ENCODE results near the gene CENPM. TPM values are rescaled to one million over a fixed set of nuclear protein-coding genes. Genes with fewer than 3 reads are reported as not detected.
A peak's percentile ranks its signal among the peaks of the same experiment; 100 is the strongest.

CENPM gene
- total RNA-seq, 1 experiment from 2014 or later = 77.5 TPM

DNA sequence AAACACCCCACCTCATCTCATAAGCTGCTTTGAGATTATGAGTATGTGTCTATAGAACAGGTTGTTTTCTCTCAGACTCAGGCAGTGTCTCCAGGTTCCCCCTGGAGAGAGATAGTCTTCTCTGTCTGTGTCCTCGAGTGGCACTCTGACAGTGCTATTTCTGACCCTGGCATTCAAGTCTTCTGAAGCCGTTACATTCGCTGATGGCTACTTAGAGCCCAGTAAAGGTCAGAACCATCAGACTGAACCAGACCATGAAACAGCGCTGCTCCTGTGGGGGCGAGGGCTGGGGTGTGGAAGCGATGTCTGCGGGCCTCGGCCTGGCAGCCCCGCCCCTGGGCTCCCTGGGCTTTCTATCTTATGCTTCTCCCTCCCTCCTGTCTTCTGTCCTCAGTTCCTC is 55.5 kb downstream of the CENPM start:
- BruUV-seq (replicated peaks) = no TSS peak
- no peaks in the 10 kb centered on the region for H3K4me1 ChIP-seq (ENCODE audit: insufficient read depth, low read length)
- no peak overlapping the region for H3K27ac ChIP-seq (ENCODE audit: low read length)
- H3K9ac ChIP-seq (ENCODE audit: low read length) = no peak overlapping the region
- no peaks in the 10 kb centered on the region for H3K9me2 ChIP-seq (replicated peaks; ENCODE audit: low read length)
- no peaks in the 10 kb centered on the region for H3F3A ChIP-seq (ENCODE audit: low read length, unreplicated experiment)
- ChIA-PET POLR2A (ENCODE audit: unreplicated experiment) (no interaction called here), CTCF (no interaction called here)
- DNase-seq (no peak), ATAC-seq (no peak)
- TF ChIP-seq EZH2 (IDR thresholded peaks at IDR 0.05; ENCODE audit: low read length, unreplicated experiment) = no peak
- TF ChIP-seq, protein P1, sequence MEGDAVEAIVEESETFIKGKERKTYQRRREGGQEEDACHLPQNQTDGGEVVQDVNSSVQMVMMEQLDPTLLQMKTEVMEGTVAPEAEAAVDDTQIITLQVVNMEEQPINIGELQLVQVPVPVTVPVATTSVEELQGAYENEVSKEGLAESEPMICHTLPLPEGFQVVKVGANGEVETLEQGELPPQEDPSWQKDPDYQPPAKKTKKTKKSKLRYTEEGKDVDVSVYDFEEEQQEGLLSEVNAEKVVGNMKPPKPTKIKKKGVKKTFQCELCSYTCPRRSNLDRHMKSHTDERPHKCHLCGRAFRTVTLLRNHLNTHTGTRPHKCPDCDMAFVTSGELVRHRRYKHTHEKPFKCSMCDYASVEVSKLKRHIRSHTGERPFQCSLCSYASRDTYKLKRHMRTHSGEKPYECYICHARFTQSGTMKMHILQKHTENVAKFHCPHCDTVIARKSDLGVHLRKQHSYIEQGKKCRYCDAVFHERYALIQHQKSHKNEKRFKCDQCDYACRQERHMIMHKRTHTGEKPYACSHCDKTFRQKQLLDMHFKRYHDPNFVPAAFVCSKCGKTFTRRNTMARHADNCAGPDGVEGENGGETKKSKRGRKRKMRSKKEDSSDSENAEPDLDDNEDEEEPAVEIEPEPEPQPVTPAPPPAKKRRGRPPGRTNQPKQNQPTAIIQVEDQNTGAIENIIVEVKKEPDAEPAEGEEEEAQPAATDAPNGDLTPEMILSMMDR (conservative IDR thresholded peaks at IDR 0.05; ENCODE audit: low read depth, low read length) = no peak
- TF ChIP-seq EZH2phosphoT487 (IDR thresholded peaks at IDR 0.05; ENCODE audit: borderline replicate concordance, low read length) = no peak
- H3K9me3 ChIP-seq (ENCODE audit: low read length) = no peaks in the 10 kb centered on the region
- no peak overlapping the region for H3K4me2 ChIP-seq (ENCODE audit: low read length)
- no peaks in the 10 kb centered on the region for H4K20me1 ChIP-seq (ENCODE audit: low read length)
- H3K36me3 ChIP-seq (ENCODE audit: low read depth, low read length) = peaks cover 14% of the 10 kb centered on the region
- intact Hi-C loops (cut with micrococcal nuclease) = no loop called here
- H3K79me2 ChIP-seq (ENCODE audit: low read length) = no peaks in the 10 kb centered on the region
- no peaks in the 10 kb centered on the region for H3K27me3 ChIP-seq (ENCODE audit: low read length)
- no peak overlapping the region for H2AFZ ChIP-seq (ENCODE audit: low read length)
- no peak overlapping the region for H3K4me3 ChIP-seq (ENCODE audit: low read length)

Small RNA genes lying within 50 kb of the gene (microRNA-seq; reads per million reads assigned to microRNA genes)
- 38.1 reads per million, percentile 54 among the genes with 10 or more reads in this experiment for gene MIR33A (ENCODE audit: unreplicated experiment)

Other genes starting within 250 kb of the CENPM start
- gene MEI1, start 247.6 kb downstream of the CENPM start, total RNA-seq (2014; rRNA removed) = 1.4 TPM in 1 of 2 replicates, not detected in the other
- 7.9 and 17.6 TPM in 2 replicates for gene CCDC134, start 146.5 kb downstream of the CENPM start, total RNA-seq (2014; rRNA removed)
- 38.7 and 40.0 TPM in 2 replicates for gene SREBF2, start 114.0 kb downstream of the CENPM start, total RNA-seq (2014; rRNA removed)
- not detected in 2 replicates for gene SHISA8, start 32.1 kb downstream of the CENPM start, total RNA-seq (2014; rRNA removed)
- 0.58 and 0.66 TPM in 2 replicates for gene TNFRSF13C, start 20.3 kb downstream of the CENPM start, total RNA-seq (2014; rRNA removed)
- gene SEPTIN3, start 22.3 kb upstream of the CENPM start, total RNA-seq (2014; rRNA removed) = 1.2 and 3.6 TPM in 2 replicates
- gene WBP2NL, start 51.6 kb upstream of the CENPM start, total RNA-seq (2014; rRNA removed) = 0.33 TPM in 1 of 2 replicates, not detected in the other
- gene NAGA, start 123.7 kb upstream of the CENPM start, total RNA-seq (2014; rRNA removed) = 25.1 and 27.2 TPM in 2 replicates
- gene PHETA2, start 127.1 kb upstream of the CENPM start, total RNA-seq (2014; rRNA removed) = 0.04 TPM in 1 of 2 replicates, not detected in the other
- gene SMDT1, start 132.5 kb upstream of the CENPM start, total RNA-seq (2014; rRNA removed) = 17.5 and 18.3 TPM in 2 replicates
- 91.5 and 118 TPM in 2 replicates for gene NDUFA6, start 143.6 kb upstream of the CENPM start, total RNA-seq (2014; rRNA removed)
- 0.52 and 0.55 TPM in 2 replicates for gene CYP2D6, start 183.7 kb upstream of the CENPM start, total RNA-seq (2014; rRNA removed)

Measured in PC-3 (cell line).